A673 (cell line): ENCODE measurements around the gene AIFM3. TPM values are rescaled to one million over a fixed set of nuclear protein-coding genes. Genes with fewer than 3 reads are reported as not detected.

Source experiments
- BruUV-seq: library from RNA; stranded (reverse); fragments of 400-500 nt; replicated peaks from 2 replicates; lab custom pipeline; 2021; lab: Mats Ljungman, UMichigan
- CTCF ChIA-PET: fragments of 300-600 bp; sonication (Branson Sonifier 250); formaldehyde crosslinking; loops from one replicate; lab custom pipeline; 2022; ENCODE audit warnings: antibody characterized with exemption; lab: Charles Lee
- POLR2A ChIA-PET: fragments of 300-600 bp; sonication (Branson Sonifier 250); formaldehyde crosslinking; loops from one replicate; lab custom pipeline; 2022; ENCODE audit warnings: antibody characterized with exemption; ENCODE audit not compliant: low non-redundant PET; lab: Charles Lee
- DNase-seq: peaks from one replicate; pipeline ENCODE4 v3.0.0-alpha.2; 2015; ENCODE audit warnings: low spot score
- H3K27ac ChIP-seq: fragments of 200-600 bp; sonication (generic); 2 replicates; pipeline ENCODE4 v1.5.1; 2016; ENCODE audit warnings: mixed run types, low read depth, mild to moderate bottlenecking, mixed read lengths, antibody characterized with exemption, low read length; ENCODE audit not compliant: poor library complexity, severe bottlenecking
- H3K27me3 ChIP-seq: fragments of 200-600 bp; sonication (generic); replicated peaks from 2 replicates; pipeline ENCODE4 v1.6.1; 2017; ENCODE audit warnings: mixed run types, low read depth, mild to moderate bottlenecking, mixed read lengths, antibody characterized with exemption, low read length; ENCODE audit not compliant: insufficient read depth, poor library complexity
- H3K36me3 ChIP-seq: fragments of 200-600 bp; sonication (generic); 2 replicates; pipeline ENCODE4 v1.6.1; 2016; ENCODE audit warnings: mixed run types, mild to moderate bottlenecking, mixed read lengths, antibody characterized with exemption, low read length; ENCODE audit not compliant: insufficient read depth, poor library complexity, severe bottlenecking
- H3K4me1 ChIP-seq: fragments of 200-600 bp; sonication (generic); 2 replicates; pipeline ENCODE4 v1.6.1; 2017; ENCODE audit warnings: mixed run types, mild to moderate bottlenecking, mixed read lengths, antibody characterized with exemption, low read length; ENCODE audit not compliant: insufficient read depth, poor library complexity, severe bottlenecking
- H3K4me3 ChIP-seq: fragments of 200-600 bp; sonication (generic); 2 replicates; pipeline ENCODE4 v1.5.1; 2016; ENCODE audit warnings: low read depth, mixed run types, mild to moderate bottlenecking, mixed read lengths, low read length; ENCODE audit not compliant: poor library complexity, severe bottlenecking
- H3K9me3 ChIP-seq: fragments of 200-600 bp; sonication (generic); 2 replicates; pipeline ENCODE4 v1.6.1; 2016; ENCODE audit warnings: mixed run types, low read depth, mild to moderate bottlenecking, mixed read lengths, antibody characterized with exemption, low read length; ENCODE audit not compliant: poor library complexity, severe bottlenecking
- EZH2 ChIP-seq: fragments of 200-600 bp; sonication (generic); IDR thresholded peaks from 2 replicates; pipeline ENCODE4 v1.6.1; 2017; ENCODE audit warnings: borderline replicate concordance, low read depth, mild to moderate bottlenecking, mixed read lengths, antibody characterized with exemption, low read length; ENCODE audit not compliant: poor library complexity, severe bottlenecking
- intact Hi-C: fragments of 100-400 bp; cut with micrococcal nuclease; formaldehyde crosslinking; loops from one replicate; pipeline ENCODE4 v1.10.0; 2022; ENCODE audit not compliant: unreplicated experiment
- total RNA-seq: library from RNA; stranded (reverse); gene quantifications from 2 replicates; pipeline ENCODE4 v1.2.3, GENCODE V29; 2021
- TF ChIP-seq, protein P1 (sequence below): fragments of 300-800, 200-600 bp; sonication (generic); conservative IDR thresholded peaks from 2 replicates; pipeline ENCODE4 v1.5.1; 2017; ENCODE audit warnings: low read depth, mild to moderate bottlenecking, antibody characterized with exemption, low read length, moderate library complexity, mixed read lengths

Gene AIFM3
- total RNA-seq, 1 experiment from 2014 or later = not detected

DNA sequence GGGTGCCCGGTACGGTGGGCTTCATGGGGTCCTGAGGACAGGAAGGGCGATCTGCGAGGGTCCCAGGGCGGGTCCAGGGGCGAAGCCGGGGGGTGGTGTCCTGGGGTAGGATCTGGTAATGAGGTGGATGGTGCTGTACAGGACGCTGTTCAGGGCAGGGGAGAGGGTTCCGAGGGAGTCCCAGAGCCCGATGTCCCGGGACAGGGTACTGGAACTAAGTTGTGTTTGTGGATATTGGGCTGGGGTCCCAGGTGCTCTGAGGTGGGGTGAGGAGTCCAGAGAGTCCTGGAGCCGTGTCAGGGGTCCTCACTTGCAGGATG, 15.5 kb downstream of the AIFM3 start:
- BruUV-seq = no TSS peak
- no peak for DNase-seq
- ChIA-PET POLR2A (no interaction called here), CTCF (interaction anchor here (0.6 to 1.3 kb wide), 3 partner anchors 10 to 66 kb away, joined by 3 read pairs; no protein-coding TSS in a partner anchor)
- H3K4me3 ChIP-seq = peak overlapping the region; percentile 88
- H3K27me3 ChIP-seq = no peaks in the 10 kb centered on the region
- H3K9me3 ChIP-seq = peaks cover 10% of the 10 kb centered on the region
- H3K4me1 ChIP-seq = peaks cover 5% of the 10 kb centered on the region
- H3K27ac ChIP-seq = peak overlapping the region; percentile 87
- H3K36me3 ChIP-seq = peaks cover 18% of the 10 kb centered on the region
- no peak for TF ChIP-seq EZH2
- TF ChIP-seq, protein P1, sequence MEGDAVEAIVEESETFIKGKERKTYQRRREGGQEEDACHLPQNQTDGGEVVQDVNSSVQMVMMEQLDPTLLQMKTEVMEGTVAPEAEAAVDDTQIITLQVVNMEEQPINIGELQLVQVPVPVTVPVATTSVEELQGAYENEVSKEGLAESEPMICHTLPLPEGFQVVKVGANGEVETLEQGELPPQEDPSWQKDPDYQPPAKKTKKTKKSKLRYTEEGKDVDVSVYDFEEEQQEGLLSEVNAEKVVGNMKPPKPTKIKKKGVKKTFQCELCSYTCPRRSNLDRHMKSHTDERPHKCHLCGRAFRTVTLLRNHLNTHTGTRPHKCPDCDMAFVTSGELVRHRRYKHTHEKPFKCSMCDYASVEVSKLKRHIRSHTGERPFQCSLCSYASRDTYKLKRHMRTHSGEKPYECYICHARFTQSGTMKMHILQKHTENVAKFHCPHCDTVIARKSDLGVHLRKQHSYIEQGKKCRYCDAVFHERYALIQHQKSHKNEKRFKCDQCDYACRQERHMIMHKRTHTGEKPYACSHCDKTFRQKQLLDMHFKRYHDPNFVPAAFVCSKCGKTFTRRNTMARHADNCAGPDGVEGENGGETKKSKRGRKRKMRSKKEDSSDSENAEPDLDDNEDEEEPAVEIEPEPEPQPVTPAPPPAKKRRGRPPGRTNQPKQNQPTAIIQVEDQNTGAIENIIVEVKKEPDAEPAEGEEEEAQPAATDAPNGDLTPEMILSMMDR = no peak
- intact Hi-C loops = no loop called here

DNA sequence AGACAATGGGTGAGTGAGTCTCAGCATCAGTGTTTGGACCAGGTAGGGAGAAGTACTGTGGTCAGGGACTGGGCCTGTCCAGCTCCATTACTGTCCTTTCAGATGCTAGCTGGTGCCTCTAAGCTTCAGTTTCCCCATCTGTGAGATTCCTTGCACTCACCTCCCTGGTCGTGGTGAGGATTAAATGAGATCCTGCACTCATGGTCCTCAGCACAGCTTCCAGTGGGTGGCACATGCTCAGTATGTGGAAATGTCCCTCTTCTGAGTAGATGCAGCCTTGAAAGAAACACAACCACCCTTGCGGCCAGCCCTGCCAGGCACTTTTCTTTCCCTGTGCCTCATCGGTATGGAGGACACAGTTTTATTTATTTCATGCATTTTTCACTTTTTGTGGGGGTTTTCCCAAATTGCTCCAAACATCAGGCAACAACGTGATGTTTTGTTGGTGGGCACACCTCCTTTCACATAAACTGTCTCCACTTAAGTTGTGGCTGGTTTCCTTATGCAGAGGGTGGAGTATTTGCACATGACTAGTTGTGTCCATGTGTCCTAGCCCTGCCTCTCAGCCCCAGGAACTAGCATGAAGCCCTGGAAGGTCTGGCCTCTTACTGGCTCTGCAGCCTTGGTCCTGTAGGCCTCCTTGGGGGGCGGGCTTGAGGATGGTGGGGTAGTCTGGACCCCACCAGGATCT, 16.2 kb downstream of the AIFM3 start:
- intact Hi-C loops = no loop called here

DNA sequence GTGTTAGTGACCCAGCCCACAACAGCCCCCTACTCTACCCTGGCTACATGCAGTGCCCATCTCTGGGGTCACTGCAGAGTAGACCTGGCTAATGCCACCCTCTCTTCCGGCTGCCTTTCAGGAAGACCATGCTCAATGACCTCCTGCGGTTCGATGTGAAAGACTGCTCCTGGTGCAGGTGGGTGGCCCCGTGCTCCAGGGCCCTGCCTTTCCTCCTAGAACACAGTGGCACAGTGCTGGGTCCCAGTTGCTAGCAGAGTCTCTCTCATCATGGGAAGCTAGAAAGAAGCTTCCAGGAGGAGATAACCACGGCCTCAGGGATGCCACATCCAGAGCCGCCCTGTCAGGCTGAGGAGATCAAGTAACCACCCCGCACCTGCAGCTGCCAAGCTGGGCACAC, 18.7 kb downstream of the AIFM3 start:
- H3K9me3 ChIP-seq = no peaks in the 10 kb centered on the region
- BruUV-seq = no TSS peak
- intact Hi-C loops = no loop called here
- H3K36me3 ChIP-seq = peaks cover 18% of the 10 kb centered on the region
- no peaks in the 10 kb centered on the region for H3K27me3 ChIP-seq
- no peak overlapping the region for H3K4me3 ChIP-seq
- CTCF ChIA-PET = no interaction called here
- DNase-seq = no peak
- H3K4me1 ChIP-seq = peaks cover 5% of the 10 kb centered on the region
- H3K27ac ChIP-seq = no peak overlapping the region
- POLR2A ChIA-PET = no interaction called here
- TF ChIP-seq, protein P1 = no peak
- TF ChIP-seq EZH2 = no peak

More for the DNA sequence above, 16.2 kb downstream of the AIFM3 start:
- TF ChIP-seq, protein P1 = no peak
- TF ChIP-seq EZH2 = no peak
- no peak for DNase-seq
- peaks cover 18% of the 10 kb centered on the region for H3K36me3 ChIP-seq
- no peaks in the 10 kb centered on the region for H3K27me3 ChIP-seq
- POLR2A ChIA-PET = no interaction called here
- no TSS peak for BruUV-seq
- H3K27ac ChIP-seq = no peak overlapping the region
- CTCF ChIA-PET = no interaction called here
- peaks cover 5% of the 10 kb centered on the region for H3K4me1 ChIP-seq
- peaks cover 9% of the 10 kb centered on the region for H3K9me3 ChIP-seq
- peak overlapping the region; percentile 88 for H3K4me3 ChIP-seq
